GM13976 (cell line): ENCODE measurements around the gene TTC7B.

Source experiments
- DNase-seq: peaks from one replicate; pipeline ENCODE4 v3.0.0; 2012; ENCODE audit warnings: low spot score
- in situ Hi-C: fragments of 300-500 bp; cut with MboI; formaldehyde crosslinking; loops from one replicate; pipeline ENCODE4 v1.12.0; 2022; ENCODE audit warnings: low sequenced_read_pairs, mixed read lengths, inconsistent platforms; ENCODE audit not compliant: unreplicated experiment
- TF ChIP-seq, protein P1 (sequence below): IDR thresholded peaks from 2 replicates; pipeline ENCODE4 v1.5.1; 2012; ENCODE audit warnings: borderline replicate concordance, mild to moderate bottlenecking; ENCODE audit not compliant: insufficient read depth; ENCODE audit errors: extremely low read depth, missing control alignments, control extremely low read depth

The TTC7B gene

DNA sequence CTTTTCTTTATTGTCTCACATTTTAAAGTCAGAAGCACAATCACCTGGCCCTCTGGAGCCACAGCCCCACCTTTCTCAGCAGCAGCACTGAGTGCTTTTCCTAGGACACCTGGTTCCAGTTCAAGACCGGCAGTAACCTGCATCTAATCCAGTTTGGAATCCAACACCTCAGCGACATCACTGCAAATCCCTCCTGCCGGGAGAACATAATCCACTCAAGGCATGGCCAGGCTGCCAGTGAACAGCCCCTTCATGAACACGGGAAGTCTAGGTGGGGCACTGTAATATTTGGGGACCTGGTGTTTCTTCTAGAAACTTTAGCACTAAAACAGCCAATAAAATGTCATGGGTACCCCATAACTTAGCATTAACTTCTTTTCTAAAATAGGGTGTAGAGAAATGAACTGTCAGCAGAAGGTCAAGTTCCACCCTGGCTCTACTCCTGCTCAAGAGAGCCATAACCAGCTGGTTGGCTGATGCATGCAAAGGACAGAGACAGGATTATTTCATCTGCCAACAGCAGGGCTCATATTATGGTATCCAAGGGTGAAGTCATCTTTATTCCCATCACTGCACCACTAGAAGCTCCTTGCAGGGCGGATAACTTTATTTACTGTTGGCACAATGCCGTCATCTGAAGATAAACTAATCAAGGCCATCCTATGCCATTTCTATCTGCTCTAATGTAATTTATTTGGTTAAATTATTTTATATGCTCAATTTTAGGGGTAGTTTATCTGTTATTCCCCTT is 76.7 kb downstream of the TTC7B start:
- TF ChIP-seq, protein P1, sequence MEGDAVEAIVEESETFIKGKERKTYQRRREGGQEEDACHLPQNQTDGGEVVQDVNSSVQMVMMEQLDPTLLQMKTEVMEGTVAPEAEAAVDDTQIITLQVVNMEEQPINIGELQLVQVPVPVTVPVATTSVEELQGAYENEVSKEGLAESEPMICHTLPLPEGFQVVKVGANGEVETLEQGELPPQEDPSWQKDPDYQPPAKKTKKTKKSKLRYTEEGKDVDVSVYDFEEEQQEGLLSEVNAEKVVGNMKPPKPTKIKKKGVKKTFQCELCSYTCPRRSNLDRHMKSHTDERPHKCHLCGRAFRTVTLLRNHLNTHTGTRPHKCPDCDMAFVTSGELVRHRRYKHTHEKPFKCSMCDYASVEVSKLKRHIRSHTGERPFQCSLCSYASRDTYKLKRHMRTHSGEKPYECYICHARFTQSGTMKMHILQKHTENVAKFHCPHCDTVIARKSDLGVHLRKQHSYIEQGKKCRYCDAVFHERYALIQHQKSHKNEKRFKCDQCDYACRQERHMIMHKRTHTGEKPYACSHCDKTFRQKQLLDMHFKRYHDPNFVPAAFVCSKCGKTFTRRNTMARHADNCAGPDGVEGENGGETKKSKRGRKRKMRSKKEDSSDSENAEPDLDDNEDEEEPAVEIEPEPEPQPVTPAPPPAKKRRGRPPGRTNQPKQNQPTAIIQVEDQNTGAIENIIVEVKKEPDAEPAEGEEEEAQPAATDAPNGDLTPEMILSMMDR = no peak
- in situ Hi-C loops = no loop called here
- DNase-seq = no peak

- DNase-seq = no peak
- TF ChIP-seq, protein P1 = no peak
- in situ Hi-C loops = no loop called here
These were observed 83.0 kb downstream of the TTC7B start for GRCh38 chr14:90733139-90733808.

DNA sequence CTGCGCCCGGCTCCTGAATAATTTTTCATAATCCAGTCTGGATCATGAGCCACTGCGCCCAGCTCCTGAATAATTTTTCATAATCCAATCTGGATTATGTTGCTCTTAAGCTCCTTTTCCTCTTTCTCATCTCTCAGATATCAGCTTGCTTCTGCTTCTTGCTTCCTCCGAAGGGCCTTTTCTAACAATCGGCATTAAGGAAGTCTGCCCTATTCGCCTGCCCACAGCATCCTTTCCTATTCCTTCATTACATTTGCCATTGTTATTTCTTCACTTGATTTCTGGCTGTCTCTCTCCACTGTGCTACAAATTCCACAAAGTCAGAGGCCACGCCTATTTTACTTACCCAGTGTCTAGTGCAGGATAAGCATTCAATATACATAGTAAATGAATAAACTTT is 83.5 kb downstream of the TTC7B start:
- in situ Hi-C loops = no loop called here
- TF ChIP-seq, protein P1 = no peak
- DNase-seq = no peak

DNA sequence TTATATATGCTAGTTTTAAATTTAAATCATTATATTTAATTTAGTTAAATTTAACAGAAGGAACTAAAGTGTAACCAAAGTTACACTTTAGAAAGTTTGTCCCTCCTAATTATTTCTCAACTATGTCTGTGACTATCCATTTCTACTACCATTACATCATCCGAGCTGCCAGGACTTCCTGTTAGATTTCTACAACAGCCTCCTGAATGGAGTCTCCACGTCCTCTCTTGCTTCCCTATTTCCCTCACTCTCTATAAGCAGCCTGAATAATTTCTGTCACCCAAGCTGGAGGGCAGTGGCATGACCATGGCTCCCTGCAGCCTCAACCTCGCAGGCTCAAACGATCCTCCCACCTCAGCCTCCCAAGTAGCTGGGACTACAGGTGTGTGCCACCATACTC is 84.1 kb downstream of the TTC7B start:
- TF ChIP-seq, protein P1 = no peak
- in situ Hi-C loops = no loop called here
- no peak for DNase-seq

- TF ChIP-seq, protein P1 = no peak
- DNase-seq = no peak
- in situ Hi-C loops = no loop called here
These were observed 84.7 kb downstream of the TTC7B start for GRCh38 chr14:90731487-90731886.

- in situ Hi-C loops = no loop called here
- TF ChIP-seq, protein P1 = no peak
- DNase-seq = no peak
These were observed 85.9 kb downstream of the TTC7B start for GRCh38 chr14:90730206-90730766.
